GM06990 (cell line): ENCODE measurements around the gene ATP7B.
"Not testable (repeated sequence)": the region's sequence is repeated elsewhere in the genome, so short reads cannot be mapped to it uniquely, and the experiment has no call there.

Experiments used
- DNase-seq: peaks from one replicate; pipeline ENCODE4 v3.0.0-alpha.2; 2011; ENCODE audit not compliant: insufficient read length; ENCODE audit errors: extremely low read depth
- H3K27me3 ChIP-seq: replicated peaks from 2 replicates; pipeline ENCODE4 v1.6.0; 2011; ENCODE audit warnings: low read length; ENCODE audit not compliant: control insufficient read depth, insufficient read depth
- H3K36me3 ChIP-seq: 2 replicates; pipeline ENCODE4 v1.5.1; 2011; ENCODE audit warnings: low read length; ENCODE audit not compliant: control insufficient read depth, insufficient read depth
- H3K4me3 ChIP-seq: replicated peaks from 2 replicates; pipeline ENCODE4 v1.5.1; 2011; ENCODE audit warnings: low read depth, mild to moderate bottlenecking, control low read depth, low read length
- CTCF ChIP-seq: IDR thresholded peaks from 2 replicates; pipeline ENCODE4 v1.5.1; 2011; ENCODE audit warnings: low read length, control low read depth, mild to moderate bottlenecking, inconsistent platforms; ENCODE audit not compliant: insufficient read depth, poor library complexity, severe bottlenecking

The ATP7B gene

DNA sequence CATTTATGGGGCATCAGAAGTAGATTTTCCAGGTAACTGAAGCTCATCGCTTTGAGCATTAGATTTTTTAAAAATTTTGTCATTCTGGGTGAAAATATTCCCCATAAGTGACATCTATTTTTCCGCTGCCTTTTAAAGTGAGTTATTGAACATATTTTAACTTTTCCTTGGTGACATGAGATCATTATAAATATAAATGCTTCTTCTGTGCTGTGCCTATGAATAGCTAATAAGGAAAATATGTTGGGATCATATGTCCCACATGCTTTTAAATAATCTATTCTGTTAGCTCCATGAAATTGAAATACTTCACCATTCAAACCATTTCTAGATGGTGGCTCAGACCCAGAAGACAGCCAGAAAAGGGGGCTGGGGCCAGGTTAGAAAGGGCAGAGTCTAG lies 14.1 kb downstream of the ATP7B start:
- H3K4me3 ChIP-seq, result no peak overlapping the region
- no peak for TF ChIP-seq CTCF
- no peak for DNase-seq
- H3K27me3 ChIP-seq, result peaks cover 2% of the 10 kb centered on the region
- H3K36me3 ChIP-seq, result no peaks in the 10 kb centered on the region

GRCh38 chr13:51996641-51997040 lies 14.6 kb downstream of the ATP7B start:
- no peak overlapping the region for H3K4me3 ChIP-seq
- no peak for TF ChIP-seq CTCF
- H3K36me3 ChIP-seq, result no peaks in the 10 kb centered on the region
- H3K27me3 ChIP-seq, result peaks cover 2% of the 10 kb centered on the region
- no peak for DNase-seq

DNA sequence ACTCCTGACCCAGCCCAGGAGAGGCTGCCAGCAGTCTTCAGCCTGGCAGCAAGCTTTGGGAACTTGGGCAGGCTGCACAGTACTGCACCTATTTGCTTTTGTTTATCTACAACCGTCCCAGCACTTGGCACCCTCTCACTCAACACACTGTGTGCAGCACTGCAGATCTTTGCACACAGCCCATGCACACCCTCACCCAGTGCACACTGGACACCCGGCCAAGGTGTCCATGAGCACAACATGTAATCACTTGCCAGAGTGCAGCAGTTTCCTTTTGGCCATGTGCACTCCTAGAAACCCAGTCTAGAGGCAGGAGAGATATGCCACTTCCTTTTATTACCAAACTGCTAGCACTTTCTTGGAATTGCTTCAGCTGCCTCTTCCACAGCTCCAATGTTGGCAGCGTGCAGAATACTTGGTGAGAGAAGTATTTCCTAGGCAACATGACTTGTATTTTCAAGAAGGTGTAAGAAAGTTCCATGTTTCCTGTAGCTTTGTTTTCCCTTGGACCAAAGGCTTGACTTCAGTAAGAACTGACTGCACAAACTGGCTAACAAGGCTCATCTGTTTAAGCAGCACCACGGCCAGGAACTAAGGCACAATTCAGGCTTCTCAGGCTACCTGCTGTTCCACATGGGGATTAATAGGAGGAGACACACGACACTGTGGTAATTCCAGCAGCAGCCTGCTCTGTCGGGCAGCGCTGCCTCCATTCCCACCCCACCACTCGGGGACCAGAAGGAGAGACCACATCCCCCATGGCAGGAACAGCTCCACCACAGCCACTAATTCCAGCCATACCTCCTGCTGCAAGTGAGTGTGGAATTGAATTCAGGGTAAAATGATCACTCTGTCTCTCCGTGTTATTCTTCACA lies 15.3 kb downstream of the ATP7B start:
- Histone ChIP-seq H3K4me3 (no peak overlapping the region), H3K27me3 (peaks cover 2% of the 10 kb centered on the region), H3K36me3 (no peaks in the 10 kb centered on the region)
- TF ChIP-seq CTCF, result no peak
- no peak for DNase-seq

DNA sequence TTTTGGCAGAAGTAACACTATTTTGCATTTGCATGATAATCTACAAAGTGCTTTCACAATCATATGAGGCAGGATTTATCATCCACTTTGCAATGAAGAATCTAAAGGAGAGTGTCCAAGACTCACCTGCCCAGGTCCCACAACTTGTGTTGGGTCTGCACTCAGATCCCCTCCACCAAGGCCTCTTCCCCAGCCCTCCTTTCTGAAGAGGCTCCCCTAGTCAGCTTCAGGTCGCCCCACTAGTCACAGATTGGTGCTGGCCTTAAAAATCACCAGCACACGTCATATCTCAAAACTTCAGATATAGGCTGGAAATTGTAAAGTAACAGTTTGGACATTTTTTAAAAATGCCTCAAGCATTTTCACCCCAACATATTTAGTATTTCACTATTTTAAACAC lies 17.5 kb downstream of the ATP7B start:
- H3K4me3 ChIP-seq, result no peak overlapping the region
- TF ChIP-seq CTCF, result no peak
- H3K36me3 ChIP-seq, result no peaks in the 10 kb centered on the region
- DNase-seq, result no peak
- peaks cover 2% of the 10 kb centered on the region for H3K27me3 ChIP-seq

GRCh38 chr13:51988988-51989618 lies 22.1 kb downstream of the ATP7B start:
- TF ChIP-seq CTCF, result no peak
- H3K36me3 ChIP-seq, result no peaks in the 10 kb centered on the region
- no peaks in the 10 kb centered on the region; the same call in 1 of the 2 replicates for H3K27me3 ChIP-seq
- H3K4me3 ChIP-seq, result no peak overlapping the region
- no peak for DNase-seq

- DNase-seq, H3K36me3 ChIP-seq, H3K27me3 ChIP-seq, H3K4me3 ChIP-seq: not testable (repeated sequence)
Observed at GRCh38 chr13:51984904-51985303, 26.3 kb downstream of the ATP7B start.

GRCh38 chr13:51983292-51983691 lies 28.0 kb downstream of the ATP7B start:
- DNase-seq, H3K36me3 ChIP-seq, H3K27me3 ChIP-seq: not testable (repeated sequence)

More at GRCh38 chr13:51983292-51983691, 28.0 kb downstream of the ATP7B start:
- H3K4me3 ChIP-seq, result not testable (repeated sequence)
